Measurements from ENCODE around the gene ARL2. TPM values are rescaled to one million over a fixed set of nuclear protein-coding genes. Genes with fewer than 3 reads are reported as not detected.
A peak's percentile ranks its signal among the peaks of the same experiment; 100 is the strongest.

The ARL2 gene
- total RNA-seq, 1 donor from 2014 or later: 47.6 TPM

DNA sequence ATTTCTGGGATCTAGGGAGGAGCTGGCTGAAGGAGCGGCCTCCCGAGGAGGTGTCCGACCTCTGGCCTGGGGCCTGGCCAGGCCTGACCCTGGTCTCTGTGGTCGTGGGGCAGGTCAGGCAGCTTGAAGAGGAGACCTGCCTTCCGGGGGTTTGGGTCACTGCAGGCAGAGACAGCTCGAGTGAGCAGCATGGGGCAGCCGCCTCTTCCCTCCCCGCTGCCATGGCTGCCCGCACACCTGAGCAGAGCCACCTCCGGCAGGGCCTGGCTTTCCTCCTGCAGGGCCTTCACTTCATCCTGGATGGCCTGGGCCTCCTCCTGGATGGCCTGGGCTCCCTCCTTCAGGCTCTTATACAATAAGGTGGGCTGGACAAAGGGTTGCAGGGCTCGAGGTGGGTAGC lies 52.4 kb downstream of the ARL2 start:
- Histone ChIP-seq H3K9me3 (ENCODE audit: insufficient read depth, low read depth, low read length) (no peaks in the 10 kb centered on the region), H3K27me3 (ENCODE audit: insufficient read depth, low read length) (no peaks in the 10 kb centered on the region), H3K4me3 (ENCODE audit: insufficient read depth, low read depth, low read length) (no peak overlapping the region), H3K4me1 (ENCODE audit: insufficient read depth, low read length) (no peaks in the 10 kb centered on the region), H2AFZ (ENCODE audit: low read depth, low read length) (no peak overlapping the region), H4K20me1 (ENCODE audit: insufficient read depth, low read length) (no peaks in the 10 kb centered on the region), H3K27ac (ENCODE audit: low read depth, low read length) (no peak overlapping the region), H3K4me2 (ENCODE audit: low read length) (no peak overlapping the region), H3K79me2 (ENCODE audit: insufficient read depth, low read length) (no peaks in the 10 kb centered on the region), H3K9ac (ENCODE audit: low read length) (no peak overlapping the region), H3K36me3 (ENCODE audit: insufficient read depth, low read length) (no peaks in the 10 kb centered on the region)
- no peaks in the 10 kb centered on the region for H3K9me3 Mint-ChIP-seq (ENCODE audit: unreplicated experiment)
- H3K27me3 Mint-ChIP-seq (ENCODE audit: low read depth, unreplicated experiment): peaks cover 14% of the 10 kb centered on the region
- no peak overlapping the region for H3K27ac Mint-ChIP-seq (ENCODE audit: unreplicated experiment)
- no peak for TF ChIP-seq EZH2 (IDR thresholded peaks at IDR 0.05; ENCODE audit: insufficient read depth, low read length)
- TF ChIP-seq, protein P1, sequence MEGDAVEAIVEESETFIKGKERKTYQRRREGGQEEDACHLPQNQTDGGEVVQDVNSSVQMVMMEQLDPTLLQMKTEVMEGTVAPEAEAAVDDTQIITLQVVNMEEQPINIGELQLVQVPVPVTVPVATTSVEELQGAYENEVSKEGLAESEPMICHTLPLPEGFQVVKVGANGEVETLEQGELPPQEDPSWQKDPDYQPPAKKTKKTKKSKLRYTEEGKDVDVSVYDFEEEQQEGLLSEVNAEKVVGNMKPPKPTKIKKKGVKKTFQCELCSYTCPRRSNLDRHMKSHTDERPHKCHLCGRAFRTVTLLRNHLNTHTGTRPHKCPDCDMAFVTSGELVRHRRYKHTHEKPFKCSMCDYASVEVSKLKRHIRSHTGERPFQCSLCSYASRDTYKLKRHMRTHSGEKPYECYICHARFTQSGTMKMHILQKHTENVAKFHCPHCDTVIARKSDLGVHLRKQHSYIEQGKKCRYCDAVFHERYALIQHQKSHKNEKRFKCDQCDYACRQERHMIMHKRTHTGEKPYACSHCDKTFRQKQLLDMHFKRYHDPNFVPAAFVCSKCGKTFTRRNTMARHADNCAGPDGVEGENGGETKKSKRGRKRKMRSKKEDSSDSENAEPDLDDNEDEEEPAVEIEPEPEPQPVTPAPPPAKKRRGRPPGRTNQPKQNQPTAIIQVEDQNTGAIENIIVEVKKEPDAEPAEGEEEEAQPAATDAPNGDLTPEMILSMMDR (IDR thresholded peaks at IDR 0.05; ENCODE audit: insufficient read depth, low read depth, low read length): no peak
- no peaks in the 10 kb centered on the region for H3K4me1 Mint-ChIP-seq (ENCODE audit: low read depth, unreplicated experiment)
- no peaks in the 10 kb centered on the region for H3K36me3 Mint-ChIP-seq (ENCODE audit: low read depth, unreplicated experiment)
- DNase-seq (ENCODE audit: low read depth) (no peak), FAIRE-seq (no peak)
- H3K4me3 Mint-ChIP-seq (ENCODE audit: unreplicated experiment): no peak overlapping the region

- no peak overlapping the region for H3K4me2 ChIP-seq (ENCODE audit: low read length)
- H3K4me1 Mint-ChIP-seq (ENCODE audit: low read depth, unreplicated experiment): no peaks in the 10 kb centered on the region
- DNase-seq (ENCODE audit: low read depth) (no peak), FAIRE-seq (no peak)
- no peaks in the 10 kb centered on the region for H3K4me1 ChIP-seq (ENCODE audit: insufficient read depth, low read length)
- H3K27ac ChIP-seq (ENCODE audit: low read depth, low read length): no peak overlapping the region
- no peak overlapping the region for H3K9ac ChIP-seq (ENCODE audit: low read length)
- H4K20me1 ChIP-seq (ENCODE audit: insufficient read depth, low read length): no peaks in the 10 kb centered on the region
- H3K79me2 ChIP-seq (ENCODE audit: insufficient read depth, low read length): no peaks in the 10 kb centered on the region
- no peaks in the 10 kb centered on the region for H3K36me3 Mint-ChIP-seq (ENCODE audit: low read depth, unreplicated experiment)
- H3K27me3 ChIP-seq (ENCODE audit: insufficient read depth, low read length): no peaks in the 10 kb centered on the region
- H3K4me3 ChIP-seq (ENCODE audit: insufficient read depth, low read depth, low read length): no peak overlapping the region
- no peak overlapping the region for H2AFZ ChIP-seq (ENCODE audit: low read depth, low read length)
- H3K36me3 ChIP-seq (ENCODE audit: insufficient read depth, low read length): no peaks in the 10 kb centered on the region
- peaks cover 14% of the 10 kb centered on the region for H3K27me3 Mint-ChIP-seq (ENCODE audit: low read depth, unreplicated experiment)
- TF ChIP-seq EZH2 (IDR thresholded peaks at IDR 0.05; ENCODE audit: insufficient read depth, low read length): no peak
- TF ChIP-seq, protein P1 (IDR thresholded peaks at IDR 0.05; ENCODE audit: insufficient read depth, low read depth, low read length): no peak
- no peak overlapping the region for H3K27ac Mint-ChIP-seq (ENCODE audit: unreplicated experiment)
- no peaks in the 10 kb centered on the region for H3K9me3 ChIP-seq (ENCODE audit: insufficient read depth, low read depth, low read length)
- no peak overlapping the region for H3K4me3 Mint-ChIP-seq (ENCODE audit: unreplicated experiment)
- H3K9me3 Mint-ChIP-seq (ENCODE audit: unreplicated experiment): no peaks in the 10 kb centered on the region
These were observed 52.9 kb downstream of the ARL2 start for GRCh38 chr11:65066805-65067291.

DNA sequence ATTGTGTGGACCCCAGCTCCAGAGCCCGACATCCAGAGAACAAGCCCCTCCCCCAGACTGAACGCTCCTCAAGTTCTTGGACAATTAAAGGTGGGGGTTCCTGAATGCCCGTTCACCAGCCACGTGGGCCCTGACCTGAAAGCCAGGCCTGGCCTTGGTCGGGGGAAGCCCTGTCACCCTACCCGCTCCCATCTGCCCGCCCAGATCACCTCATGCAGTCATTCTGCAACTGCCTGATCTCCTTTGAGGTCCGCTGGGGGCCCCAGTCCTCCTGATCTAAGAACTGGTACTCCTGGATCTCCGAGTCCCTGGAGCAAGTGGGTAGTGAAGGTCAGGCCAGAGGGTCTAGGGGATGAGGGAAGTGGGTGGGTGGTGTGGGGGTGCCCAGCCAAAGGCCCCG lies 53.5 kb downstream of the ARL2 start:
- peaks cover 14% of the 10 kb centered on the region for H3K27me3 Mint-ChIP-seq (ENCODE audit: low read depth, unreplicated experiment)
- Histone ChIP-seq H3K36me3 (ENCODE audit: insufficient read depth, low read length) (no peaks in the 10 kb centered on the region), H3K4me1 (ENCODE audit: insufficient read depth, low read length) (no peaks in the 10 kb centered on the region), H3K9me3 (ENCODE audit: insufficient read depth, low read depth, low read length) (no peaks in the 10 kb centered on the region), H3K27me3 (ENCODE audit: insufficient read depth, low read length) (no peaks in the 10 kb centered on the region), H3K9ac (ENCODE audit: low read length) (no peak overlapping the region), H4K20me1 (ENCODE audit: insufficient read depth, low read length) (no peaks in the 10 kb centered on the region), H3K27ac (ENCODE audit: low read depth, low read length) (no peak overlapping the region), H3K4me2 (ENCODE audit: low read length) (no peak overlapping the region), H3K79me2 (ENCODE audit: insufficient read depth, low read length) (no peaks in the 10 kb centered on the region), H2AFZ (ENCODE audit: low read depth, low read length) (no peak overlapping the region), H3K4me3 (ENCODE audit: insufficient read depth, low read depth, low read length) (no peak overlapping the region)
- DNase-seq (ENCODE audit: low read depth) (no peak), FAIRE-seq (no peak)
- H3K27ac Mint-ChIP-seq (ENCODE audit: unreplicated experiment): peak overlapping the region; percentile 18
- H3K4me3 Mint-ChIP-seq (ENCODE audit: unreplicated experiment): no peak overlapping the region
- H3K36me3 Mint-ChIP-seq (ENCODE audit: low read depth, unreplicated experiment): no peaks in the 10 kb centered on the region
- H3K4me1 Mint-ChIP-seq (ENCODE audit: low read depth, unreplicated experiment): no peaks in the 10 kb centered on the region
- no peak for TF ChIP-seq EZH2 (IDR thresholded peaks at IDR 0.05; ENCODE audit: insufficient read depth, low read length)
- TF ChIP-seq, protein P1 (IDR thresholded peaks at IDR 0.05; ENCODE audit: insufficient read depth, low read depth, low read length): no peak
- H3K9me3 Mint-ChIP-seq (ENCODE audit: unreplicated experiment): no peaks in the 10 kb centered on the region

Measured in astrocyte (in vitro differentiated cells and primary cell).